Naive thymus-derived CD4-positive, alpha-beta T cell (primary cell): ENCODE data around the gene ATRX. TPM values are rescaled to one million over a fixed set of nuclear protein-coding genes. Genes with fewer than 3 reads are reported as not detected.
"Not testable (repeated sequence)": the region's sequence is repeated elsewhere in the genome, so short reads cannot be mapped to it uniquely, and the experiment has no call there.

Experiments
- ATAC-seq: fragments of 150-1000 bp; cut with Tn5 transposase; 2 replicates; pipeline ENCODE4 v1.10.0; 2021; ENCODE audit warnings: mild to moderate bottlenecking, moderate library complexity
- CTCF ChIA-PET: fragments of 350-600 bp; sonication (Branson Sonifier 250); formaldehyde crosslinking; loops from one replicate; lab custom pipeline; 2021; ENCODE audit warnings: antibody characterized with exemption; lab: Charles Lee
- POLR2A ChIA-PET: fragments of 350-600 bp; sonication (Branson Sonifier 250); formaldehyde crosslinking; loops from one replicate; lab custom pipeline; 2021; ENCODE audit warnings: antibody characterized with exemption, inconsistent platforms; lab: Charles Lee
- DNase-seq, 9 donors: peaks; one replicate each; pipeline versions ENCODE4 v3.0.0 to v3.0.0-alpha.2; 2020 to 2022; ENCODE audit warnings: mixed read lengths in 1 of 9
- H3K27ac ChIP-seq: one replicate; pipeline ENCODE4 v1.7.0; 2013; ENCODE audit warnings: mild to moderate bottlenecking, low read depth, low read length, moderate library complexity
- H3K27me3 ChIP-seq, 2 donors: one replicate each; pipeline ENCODE4 v1.7.0; 2013; ENCODE audit warnings: low read length in 2 of 2, mild to moderate bottlenecking in 2 of 2, moderate library complexity in 2 of 2; ENCODE audit not compliant: control insufficient read depth in 2 of 2, insufficient read depth in 2 of 2
- H3K36me3 ChIP-seq, 3 experiments: 1 replicate in 2 of 3; 2 replicates in 1 of 3; pipeline ENCODE4 v1.7.0; 2013; ENCODE audit warnings: low read length in 3 of 3, mild to moderate bottlenecking in 3 of 3, moderate library complexity in 1 of 3; ENCODE audit not compliant: insufficient read depth in 3 of 3, control insufficient read depth in 2 of 3
- H3K4me1 ChIP-seq, 2 donors: one replicate each; pipeline ENCODE4 v1.7.0; 2013; ENCODE audit warnings: low read length in 2 of 2, mild to moderate bottlenecking in 2 of 2, moderate library complexity in 1 of 2; ENCODE audit not compliant: control insufficient read depth in 2 of 2, insufficient read depth in 2 of 2
- H3K4me3 ChIP-seq: 2 replicates; pipeline ENCODE4 v1.7.0; 2013; ENCODE audit warnings: mild to moderate bottlenecking, low read length
- H3K9me3 ChIP-seq, 3 experiments: 1 replicate in 2 of 3; 2 replicates in 1 of 3; pipeline ENCODE4 v1.7.0; 2013; ENCODE audit warnings: low read length in 3 of 3; ENCODE audit not compliant: control insufficient read depth in 2 of 3
- H3K27ac Mint-ChIP-seq, 9 donors: one replicate each; pipeline ENCODE4 v1.8.0; 2020 to 2022; ENCODE audit warnings: mixed read lengths in 9 of 9, mild to moderate bottlenecking in 8 of 9, moderate library complexity in 5 of 9, inconsistent platforms in 2 of 9
- H3K27me3 Mint-ChIP-seq, 5 donors: one replicate each; pipeline ENCODE4 v1.8.0; 2021 to 2022; ENCODE audit warnings: mixed read lengths in 5 of 5, mild to moderate bottlenecking in 1 of 5
- H3K36me3 Mint-ChIP-seq, 5 donors: one replicate each; pipeline ENCODE4 v1.8.0; 2020 to 2022; ENCODE audit warnings: mixed read lengths in 5 of 5, mild to moderate bottlenecking in 3 of 5, inconsistent platforms in 1 of 5
- H3K4me1 Mint-ChIP-seq, 7 donors: one replicate each; pipeline ENCODE4 v1.8.0; 2020 to 2022; ENCODE audit warnings: mixed read lengths in 7 of 7, mild to moderate bottlenecking in 3 of 7, inconsistent platforms in 1 of 7
- H3K4me3 Mint-ChIP-seq, 10 donors: one replicate each; pipeline ENCODE4 v1.8.0; 2020 to 2022; ENCODE audit warnings: mild to moderate bottlenecking in 10 of 10, mixed read lengths in 10 of 10, moderate library complexity in 6 of 10, inconsistent platforms in 2 of 10
- H3K9me3 Mint-ChIP-seq, 11 donors: one replicate each; pipeline ENCODE4 v1.8.0; 2020 to 2022; ENCODE audit warnings: mixed read lengths in 11 of 11, mild to moderate bottlenecking in 4 of 11, inconsistent platforms in 1 of 11, moderate library complexity in 1 of 11
- intact Hi-C, 2 donors: fragments of 100-400 bp; cut with micrococcal nuclease; formaldehyde crosslinking; loops; one replicate each; pipeline ENCODE4 v1.15.1; 2023
- polyA plus RNA-seq, 2 donors: library from polyadenylated mRNA; unstranded; fragments of 300-500 nt; fragmentation: Illumina TruSeq; gene quantifications; one replicate each; pipeline ENCODE4 v1.2.3, GENCODE V29; 2021
- total RNA-seq, 6 experiments: library from RNA in 5 of 6; stranded (reverse) in 5 of 6; gene quantifications; 1 replicate in 5 of 6; 2 replicates in 1 of 6; pipeline ENCODE4 v1.2.3 and lab custom pipeline; 2021 to 2026

ATRX gene, protein sequence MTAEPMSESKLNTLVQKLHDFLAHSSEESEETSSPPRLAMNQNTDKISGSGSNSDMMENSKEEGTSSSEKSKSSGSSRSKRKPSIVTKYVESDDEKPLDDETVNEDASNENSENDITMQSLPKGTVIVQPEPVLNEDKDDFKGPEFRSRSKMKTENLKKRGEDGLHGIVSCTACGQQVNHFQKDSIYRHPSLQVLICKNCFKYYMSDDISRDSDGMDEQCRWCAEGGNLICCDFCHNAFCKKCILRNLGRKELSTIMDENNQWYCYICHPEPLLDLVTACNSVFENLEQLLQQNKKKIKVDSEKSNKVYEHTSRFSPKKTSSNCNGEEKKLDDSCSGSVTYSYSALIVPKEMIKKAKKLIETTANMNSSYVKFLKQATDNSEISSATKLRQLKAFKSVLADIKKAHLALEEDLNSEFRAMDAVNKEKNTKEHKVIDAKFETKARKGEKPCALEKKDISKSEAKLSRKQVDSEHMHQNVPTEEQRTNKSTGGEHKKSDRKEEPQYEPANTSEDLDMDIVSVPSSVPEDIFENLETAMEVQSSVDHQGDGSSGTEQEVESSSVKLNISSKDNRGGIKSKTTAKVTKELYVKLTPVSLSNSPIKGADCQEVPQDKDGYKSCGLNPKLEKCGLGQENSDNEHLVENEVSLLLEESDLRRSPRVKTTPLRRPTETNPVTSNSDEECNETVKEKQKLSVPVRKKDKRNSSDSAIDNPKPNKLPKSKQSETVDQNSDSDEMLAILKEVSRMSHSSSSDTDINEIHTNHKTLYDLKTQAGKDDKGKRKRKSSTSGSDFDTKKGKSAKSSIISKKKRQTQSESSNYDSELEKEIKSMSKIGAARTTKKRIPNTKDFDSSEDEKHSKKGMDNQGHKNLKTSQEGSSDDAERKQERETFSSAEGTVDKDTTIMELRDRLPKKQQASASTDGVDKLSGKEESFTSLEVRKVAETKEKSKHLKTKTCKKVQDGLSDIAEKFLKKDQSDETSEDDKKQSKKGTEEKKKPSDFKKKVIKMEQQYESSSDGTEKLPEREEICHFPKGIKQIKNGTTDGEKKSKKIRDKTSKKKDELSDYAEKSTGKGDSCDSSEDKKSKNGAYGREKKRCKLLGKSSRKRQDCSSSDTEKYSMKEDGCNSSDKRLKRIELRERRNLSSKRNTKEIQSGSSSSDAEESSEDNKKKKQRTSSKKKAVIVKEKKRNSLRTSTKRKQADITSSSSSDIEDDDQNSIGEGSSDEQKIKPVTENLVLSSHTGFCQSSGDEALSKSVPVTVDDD (N-terminal part only)
- 100 to 1,000 TPM in 4 of 5 experiments, 10 to 100 TPM in 1; 90.1 to 126 (median 114) TPM for total RNA-seq
- 10 to 100 TPM; 64.2 to 83.8 TPM for polyA plus RNA-seq
- 261 reads per million, percentile 95 among the genes with 10 or more reads in this experiment for total RNA-seq (lab: John Stamatoyannopoulos, UW)

DNA sequence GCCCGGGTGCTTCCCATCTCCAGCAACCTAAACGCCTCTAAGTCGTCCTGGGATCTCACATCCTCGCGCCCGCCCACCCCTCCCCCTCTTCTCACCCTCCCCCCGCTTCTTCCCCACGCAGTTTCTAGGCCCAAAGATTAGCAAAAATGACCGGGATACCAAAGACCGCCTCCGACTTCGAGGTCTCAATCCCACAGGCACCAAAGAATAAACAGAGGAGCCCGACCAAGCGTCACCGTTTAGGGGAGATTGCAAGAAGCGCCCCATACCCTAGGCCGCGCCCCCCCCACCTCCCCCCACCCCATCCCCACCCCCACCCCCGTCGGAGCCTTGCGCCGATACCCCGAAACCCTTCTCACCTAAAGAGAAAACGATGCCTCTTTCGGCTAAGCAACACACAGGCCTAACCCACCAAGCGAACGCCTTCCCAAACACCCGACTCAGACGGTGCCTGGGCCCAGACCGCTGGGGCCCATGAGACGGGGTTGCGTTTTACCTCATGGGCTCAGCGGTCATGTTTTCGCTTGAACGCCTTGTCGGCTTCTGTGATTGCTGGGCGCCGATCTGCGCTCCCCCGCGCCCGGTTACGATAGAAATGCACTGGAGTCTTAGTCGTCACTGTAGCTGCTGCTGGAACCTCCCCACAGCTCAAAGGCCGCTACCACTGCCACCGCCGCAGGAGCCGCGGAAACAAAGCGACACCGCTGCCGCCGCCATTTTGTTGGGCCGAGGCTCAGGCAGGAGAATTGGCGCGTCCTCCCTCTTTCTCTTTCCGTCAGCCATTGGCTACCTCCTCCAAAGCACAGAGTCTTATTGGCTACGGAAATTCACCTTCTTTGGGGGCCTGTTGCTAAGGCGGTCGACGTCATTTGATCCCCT, at the start of gene ATRX:
ATRX (minus strand) TSS at position 731 of the 879 bp plus-strand sequence; CDS start at position 516, 215 bp downstream.
- Histone ChIP-seq H3K4me3 (peak within 1 kb of the TSS; percentile 86), H3K27ac (peak within 1 kb of the TSS; percentile 93), H3K9me3 (no peaks in the 10 kb centered on the region), H3K36me3 (peaks cover 0 to 1% (median 0%) of the 10 kb centered on the region in 3 experiments), H3K4me1 (peaks cover 7 to 8% of the 10 kb centered on the region in 2 donors), H3K27me3 (no peaks in the 10 kb centered on the region)
- Mint-ChIP-seq H3K4me1 (peaks cover 0 to 46% (median 32%) of the 10 kb centered on the region in 7 donors), H3K9me3 (peaks cover 0 to 2% (median 0%) of the 10 kb centered on the region in 11 donors), H3K36me3 (peaks cover 0 to 4% (median 0%) of the 10 kb centered on the region in 5 donors), H3K27ac (peak within 1 kb of the TSS; percentile 99 to 100 (median 100)), H3K4me3 (peak within 1 kb of the TSS; percentile 98 to 100 (median 100)), H3K27me3 (no peaks in the 10 kb centered on the region)
- peak; percentile 94 for ATAC-seq
- DNase-seq: peak; percentile 55 to 83 (median 79)
- intact Hi-C loops: loop anchor here (1.0 to 10.0 kb wide), 7 partner anchors 101 to 1611 kb away; partner anchors contain the start of genes COX7B (in 2 of the 2), MAGT1 (in 2 of the 2), PGK1 (in 2 of the 2) and ATP7A (in 1 of the 2)
- POLR2A ChIA-PET: interaction anchor here (1.0 to 3.7 kb wide), 2 partner anchors 110 to 113 kb away, joined by 6 to 14 read pairs; partner anchors contain the start of genes COX7B and MAGT1
- CTCF ChIA-PET: no interaction called here

DNA sequence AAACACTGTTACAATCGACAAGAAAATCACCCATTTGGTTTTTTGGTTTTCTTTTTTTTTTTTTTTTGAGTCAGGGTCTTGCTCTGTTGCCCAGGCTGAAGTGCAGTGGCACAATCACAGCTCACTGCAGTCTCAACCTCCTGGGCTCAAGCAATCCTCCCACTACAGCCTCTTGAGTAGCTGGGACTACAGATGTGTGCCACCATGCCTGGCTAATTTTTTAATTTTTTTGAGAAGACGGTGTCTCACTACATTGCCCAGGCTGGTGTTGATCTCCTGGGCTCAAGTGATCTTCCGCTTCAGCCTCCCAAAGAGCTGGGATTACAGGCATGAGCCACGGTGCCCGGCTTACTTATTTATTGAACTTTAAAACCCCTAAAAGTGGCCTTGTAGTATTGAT, 45.5 kb upstream of the ATRX start:
- POLR2A ChIA-PET, H3K4me1 Mint-ChIP-seq, H3K9me3 Mint-ChIP-seq, H3K27ac Mint-ChIP-seq, H3K36me3 ChIP-seq, H3K27ac ChIP-seq, H3K4me3 Mint-ChIP-seq, H3K4me1 ChIP-seq, CTCF ChIA-PET, H3K27me3 Mint-ChIP-seq, intact Hi-C loops, H3K27me3 ChIP-seq, DNase-seq, H3K9me3 ChIP-seq, ATAC-seq, H3K4me3 ChIP-seq: not testable (repeated sequence)
- H3K36me3 Mint-ChIP-seq: peaks cover 0 to 32% (median 14%) of the 10 kb centered on the region in 5 donors

DNA sequence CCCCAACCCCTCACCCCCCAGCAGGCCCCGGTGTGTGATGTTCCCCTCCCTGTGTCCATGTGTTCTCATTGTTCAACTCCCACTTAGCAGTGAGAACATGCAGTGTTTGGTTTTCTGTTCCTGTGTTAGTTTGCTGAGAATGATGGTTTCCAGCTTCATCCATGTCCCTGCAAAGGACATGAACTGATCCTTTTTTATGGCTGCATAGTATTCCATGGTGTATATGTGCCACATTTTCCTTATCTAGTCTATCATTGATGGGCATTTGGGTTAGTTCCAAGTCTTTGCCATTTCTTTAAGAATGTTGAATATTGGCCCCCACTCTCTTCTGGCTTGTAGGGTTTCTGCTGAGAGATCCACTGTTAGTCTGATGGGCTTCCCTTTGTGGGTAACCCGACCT, 36.0 kb upstream of the ATRX start:
- H3K4me3 Mint-ChIP-seq, CTCF ChIA-PET, intact Hi-C loops, H3K36me3 ChIP-seq, H3K27me3 Mint-ChIP-seq, H3K4me3 ChIP-seq, H3K4me1 Mint-ChIP-seq, POLR2A ChIA-PET, H3K9me3 ChIP-seq, H3K27me3 ChIP-seq, H3K27ac ChIP-seq, H3K4me1 ChIP-seq, DNase-seq, ATAC-seq: not testable (repeated sequence)
- peak overlapping the region in 1 of 9 donors; percentile 30 for H3K27ac Mint-ChIP-seq
- H3K9me3 Mint-ChIP-seq: peaks cover 2 to 22% (median 6%) of the 10 kb centered on the region in 11 donors
- H3K36me3 Mint-ChIP-seq: peaks cover 0 to 38% (median 23%) of the 10 kb centered on the region in 5 donors

DNA sequence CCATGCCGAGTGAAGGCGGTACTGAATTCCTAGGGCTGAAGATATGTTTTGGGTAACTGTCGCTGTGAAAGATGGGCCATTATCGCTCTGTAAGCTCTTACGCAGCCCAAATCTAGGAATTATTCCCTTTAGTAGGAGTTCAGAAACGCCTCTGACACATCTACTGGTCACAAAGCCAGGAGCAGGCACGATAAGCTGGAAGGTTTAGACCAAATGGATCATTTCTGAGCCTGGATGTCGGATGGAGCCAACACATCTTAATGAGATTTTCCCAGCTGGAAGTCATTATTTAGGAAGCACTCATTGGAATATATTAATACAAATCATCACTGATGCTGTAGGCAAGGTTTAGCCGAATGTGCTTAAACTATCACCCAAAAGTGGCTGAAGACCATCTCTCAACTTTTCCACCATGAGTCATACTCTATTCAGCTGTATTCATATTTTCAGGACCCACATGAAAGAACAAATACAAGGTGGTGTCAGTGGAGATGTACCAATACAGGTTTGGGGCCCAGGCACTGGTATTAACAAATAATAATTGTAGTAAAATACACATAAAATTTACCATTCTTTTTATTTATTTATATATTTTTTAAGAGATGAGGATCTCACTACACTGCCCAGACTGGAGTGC, 34.2 kb upstream of the ATRX start:
- Mint-ChIP-seq H3K4me3 (no peak overlapping the region), H3K9me3 (peaks cover under 1 to 20% (median 6%) of the 10 kb centered on the region in 11 donors), H3K27ac (no peak overlapping the region), H3K36me3 (peaks cover 0 to 33% (median 12%) of the 10 kb centered on the region in 5 donors), H3K27me3 (no peaks in the 10 kb centered on the region), H3K4me1 (no peaks in the 10 kb centered on the region)
- Histone ChIP-seq H3K4me1 (no peaks in the 10 kb centered on the region), H3K9me3 (no peaks in the 10 kb centered on the region), H3K36me3 (peaks cover 0 to 3% (median 0%) of the 10 kb centered on the region in 3 experiments), H3K4me3 (no peak overlapping the region), H3K27ac (no peak overlapping the region), H3K27me3 (no peaks in the 10 kb centered on the region)
- ATAC-seq (no peak), DNase-seq (no peak)
- CTCF ChIA-PET: no interaction called here
- POLR2A ChIA-PET: no interaction called here
- intact Hi-C loops: no loop called here

DNA sequence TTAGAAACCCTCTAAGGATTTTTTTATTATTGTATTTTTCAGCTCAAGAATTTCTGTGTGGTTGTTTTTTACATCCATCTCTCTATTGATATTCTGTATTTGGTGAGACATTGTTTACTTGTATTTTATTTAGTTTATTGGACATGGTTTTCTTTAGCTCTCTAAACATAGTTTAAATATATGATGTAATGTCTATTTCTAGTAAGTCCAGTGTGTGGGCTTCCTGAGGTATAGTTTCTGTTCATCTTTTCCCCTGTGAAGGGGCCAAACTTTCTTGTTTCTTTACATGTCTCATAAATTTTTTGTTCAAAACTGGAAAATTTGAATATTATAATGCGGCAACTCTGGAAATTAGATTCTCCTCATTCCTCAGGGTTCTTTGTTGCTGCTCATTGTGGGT, 28.2 kb upstream of the ATRX start:
- H3K4me3 ChIP-seq: no peak overlapping the region
- ChIA-PET POLR2A (interaction anchor here (0.5 kb wide), 1 partner anchor 20 kb away, joined by 4 read pairs; no protein-coding TSS in a partner anchor), CTCF (no interaction called here)
- H3K36me3 Mint-ChIP-seq: peaks cover 0 to 6% (median 0%) of the 10 kb centered on the region in 5 donors
- DNase-seq: no peak
- no peaks in the 10 kb centered on the region for H3K27me3 ChIP-seq
- no peak for ATAC-seq
- no peak overlapping the region for H3K27ac ChIP-seq
- H3K27me3 Mint-ChIP-seq: no peaks in the 10 kb centered on the region
- no peaks in the 10 kb centered on the region for H3K9me3 ChIP-seq
- no peaks in the 10 kb centered on the region for H3K4me1 Mint-ChIP-seq
- no peak overlapping the region for H3K4me3 Mint-ChIP-seq
- no peaks in the 10 kb centered on the region for H3K36me3 ChIP-seq
- H3K27ac Mint-ChIP-seq: no peak overlapping the region
- intact Hi-C loops: no loop called here
- peaks cover 0 to 11% (median 0%) of the 10 kb centered on the region in 11 donors for H3K9me3 Mint-ChIP-seq
- H3K4me1 ChIP-seq: no peaks in the 10 kb centered on the region
